Left colon (tissue), 2 donors: ENCODE results near the gene MRGPRX2. TPM values are rescaled to one million over a fixed set of nuclear protein-coding genes. Genes with fewer than 3 reads are reported as not detected.
A peak's percentile ranks its signal among the peaks of the same experiment; 100 is the strongest.

Source experiments
- ATAC-seq: fragments of 200-7000 bp; cut with Tn5 transposase; one replicate; pipeline ENCODE4 v1.9.1; 2020; ENCODE audit warnings: mild to moderate bottlenecking, moderate library complexity
- DNase-seq, 2 donors: peaks; one replicate each; pipeline ENCODE4 v3.0.0-alpha.2; 2020
- intact Hi-C, 2 donors: fragments of 100-400 bp; cut with DNase I in 1 of 2; cut with micrococcal nuclease in 1 of 2; formaldehyde crosslinking; loops; one replicate each; pipeline versions ENCODE4 v1.11.2 to v1.14.0; 2022; cut with DNase I, micrococcal nuclease
- total RNA-seq, 2 donors: library from RNA; stranded (reverse); fragmentation: NEBNext Ultra II Directional; extraction: Animal tissue kit (Norgen Biotek cat#: 25700); gene quantifications; one replicate each; pipeline ENCODE4 v1.2.1, GENCODE V29; 2021
- donor health status: DM: no; HTN: no; CAD: no.
- donor health status: DM: yes; HTN: yes; CAD: no.

MRGPRX2 gene
- total RNA-seq, 2 donors from 2014 or later: 0.11 TPM; not detected in 1

GRCh38 chr11:19026862-19027261 lies 33.7 kb downstream of the MRGPRX2 start:
- ATAC-seq: no peak
- DNase-seq: no peak
- intact Hi-C loops: no loop called here

GRCh38 chr11:19025481-19026406 lies 34.8 kb downstream of the MRGPRX2 start:
- DNase-seq: no peak
- intact Hi-C loops: no loop called here

DNA sequence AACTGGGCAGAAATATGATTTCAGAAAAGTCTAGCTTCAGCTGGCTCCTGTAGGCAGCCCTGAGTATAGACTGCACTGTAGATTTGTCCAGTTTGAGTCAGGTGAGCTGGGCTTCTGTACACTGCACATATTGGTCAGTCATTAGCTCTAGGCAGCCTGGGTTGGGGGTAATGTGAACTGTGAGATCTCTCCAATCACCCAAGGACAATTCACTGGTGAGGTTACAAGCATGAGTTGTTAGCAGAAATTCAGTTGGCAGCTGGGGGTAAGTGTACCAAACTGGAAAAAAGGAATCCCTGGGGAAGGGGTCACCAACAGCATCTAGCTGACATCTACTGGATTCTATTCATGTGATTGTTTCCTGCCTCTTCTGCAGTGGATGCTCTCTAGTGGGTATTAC lies 39.7 kb downstream of the MRGPRX2 start:
- ATAC-seq: no peak
- intact Hi-C loops: no loop called here
- no peak for DNase-seq

More at GRCh38 chr11:19025481-19026406, 34.8 kb downstream of the MRGPRX2 start:
- no peak for ATAC-seq

DNA sequence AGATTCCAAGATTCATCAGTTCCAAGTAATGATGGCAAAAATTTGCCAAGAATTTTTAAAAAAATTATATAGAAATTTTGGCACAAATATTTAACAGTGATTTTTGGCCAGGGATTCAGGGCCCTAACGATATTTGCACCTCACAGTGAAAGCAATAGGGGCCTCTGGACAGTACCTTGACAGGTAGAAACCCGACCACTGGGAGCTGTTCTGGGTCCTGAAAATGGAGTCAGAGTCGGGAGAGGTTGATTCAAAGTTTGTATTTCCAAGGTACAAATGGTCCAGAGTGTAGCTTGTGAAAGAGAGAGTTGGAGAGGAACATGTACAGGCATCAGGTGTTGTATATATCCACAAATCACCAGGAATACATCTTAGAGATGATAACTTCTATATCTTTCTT lies 41.6 kb downstream of the MRGPRX2 start:
- intact Hi-C loops: no loop called here
- DNase-seq (no peak), ATAC-seq (no peak)

DNA sequence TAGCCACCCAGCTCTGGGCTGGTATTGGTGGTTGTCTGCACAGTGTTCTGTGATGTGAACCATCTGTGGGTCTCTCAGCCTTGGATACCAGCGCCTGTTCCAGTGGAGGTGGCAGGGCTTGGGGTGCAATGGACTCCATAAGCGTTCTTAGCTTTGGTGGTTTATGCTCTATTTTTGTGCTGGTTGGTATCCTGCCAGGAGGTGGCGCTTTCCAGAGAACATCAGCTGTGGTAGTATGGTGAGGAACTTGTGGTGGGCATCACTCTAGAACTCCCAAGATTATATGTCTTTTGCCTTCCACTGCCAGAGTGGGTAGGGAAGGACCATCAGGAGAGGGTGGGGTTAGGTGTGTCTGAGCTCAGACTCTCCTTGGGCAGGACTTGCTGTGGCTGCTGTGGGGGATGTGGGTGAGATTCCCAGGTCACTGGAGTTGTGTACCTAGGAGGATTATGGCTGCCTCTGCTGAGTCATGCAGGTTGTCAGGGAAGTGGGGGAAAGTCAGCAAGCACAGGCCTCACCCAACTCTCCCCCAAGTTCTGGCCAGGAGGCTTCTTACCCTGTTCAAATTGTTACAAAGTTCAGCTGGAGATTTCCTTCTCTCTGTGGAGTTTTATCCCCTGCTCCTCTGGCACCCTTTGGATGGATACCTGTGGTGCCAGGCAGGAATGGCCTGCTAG lies 47.2 kb downstream of the MRGPRX2 start:
- peak in 1 of 2 donors; percentile 4 for DNase-seq
- ATAC-seq: no peak
- intact Hi-C loops: no loop called here

DNA sequence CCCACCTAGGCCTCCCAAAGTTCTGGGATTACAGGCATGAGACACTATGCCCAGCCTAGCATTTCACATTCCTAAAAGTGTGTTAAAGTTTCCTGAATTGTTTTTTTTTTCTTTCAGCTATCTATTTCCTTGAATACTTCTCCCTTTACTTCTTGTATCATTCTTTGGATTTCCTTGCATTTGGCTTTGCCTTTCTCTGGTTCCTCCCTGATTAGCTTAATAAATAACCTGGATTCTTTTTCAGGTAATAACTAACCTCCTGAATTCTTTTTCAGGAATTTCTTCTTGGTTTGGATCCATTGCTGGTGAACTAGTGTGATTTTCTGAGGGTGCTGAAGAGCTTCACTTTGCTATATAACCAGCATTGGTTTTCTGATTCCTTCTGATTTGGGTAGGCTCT lies 47.9 kb downstream of the MRGPRX2 start:
- DNase-seq (no peak), ATAC-seq (no peak)
- intact Hi-C loops: no loop called here

Other genes starting within 250 kb of the MRGPRX2 start
- not detected for gene MRGPRX1, start 121.3 kb downstream of the MRGPRX2 start, total RNA-seq
- gene ZDHHC13, start 56.5 kb upstream of the MRGPRX2 start, total RNA-seq: 10 to 100 TPM; 30.5 to 32.9 TPM
- not detected for gene CSRP3, start 141.3 kb upstream of the MRGPRX2 start, total RNA-seq
- 1 to 10 TPM; 4.3 to 7.4 TPM for gene E2F8, start 180.2 kb upstream of the MRGPRX2 start, total RNA-seq